Stimulated activated effector memory CD8-positive, alpha-beta T cell treated with anti-CD3 and anti-CD28 coated beads, Interleukin-12 subunit alpha, Interleukin-12 subunit beta, amount 100 ng/mL, for 72 hours (primary cell): ENCODE data around the gene UFD1.

ENCODE experiments used
- ATAC-seq: fragments of 150-1000 bp; cut with Tn5 transposase; 2 replicates; pipeline ENCODE4 v1.10.0; 2021
- DNase-seq, 2 donors: peaks; one replicate each; pipeline ENCODE4 v3.0.0; 2021 to 2022; ENCODE audit warnings: low spot score in 2 of 2
- H3K27ac Mint-ChIP-seq: one replicate; pipeline ENCODE4 v1.8.0; 2022; ENCODE audit warnings: mild to moderate bottlenecking, mixed read lengths
- H3K36me3 Mint-ChIP-seq: one replicate; pipeline ENCODE4 v1.8.0; 2022; ENCODE audit warnings: mild to moderate bottlenecking, mixed read lengths
- H3K4me1 Mint-ChIP-seq: one replicate; pipeline ENCODE4 v1.8.0; 2022; ENCODE audit warnings: mixed read lengths
- H3K4me3 Mint-ChIP-seq: one replicate; pipeline ENCODE4 v1.8.0; 2022; ENCODE audit warnings: mild to moderate bottlenecking, mixed read lengths
- H3K9me3 Mint-ChIP-seq: one replicate; pipeline ENCODE4 v1.8.0; 2022; ENCODE audit warnings: mixed read lengths

UFD1 gene

GRCh38 chr22:19419464-19420178 is 59.4 kb downstream of the UFD1 start:
- H3K9me3 Mint-ChIP-seq, result no peaks in the 10 kb centered on the region
- peaks cover 17% of the 10 kb centered on the region for H3K36me3 Mint-ChIP-seq
- peak overlapping the region; percentile 52 for H3K4me3 Mint-ChIP-seq
- DNase-seq, result peak in 1 of 2 donors; percentile 67
- peaks cover 72% of the 10 kb centered on the region for H3K4me1 Mint-ChIP-seq
- peak; percentile 99 for ATAC-seq
- H3K27ac Mint-ChIP-seq, result peak overlapping the region; percentile 90

GRCh38 chr22:19419086-19419463 is 59.9 kb downstream of the UFD1 start:
- Mint-ChIP-seq H3K27ac (peak overlapping the region; percentile 90), H3K36me3 (peaks cover 18% of the 10 kb centered on the region), H3K4me1 (peaks cover 74% of the 10 kb centered on the region), H3K9me3 (no peaks in the 10 kb centered on the region), H3K4me3 (peak overlapping the region; percentile 52)
- ATAC-seq, result peak; percentile 29
- no peak for DNase-seq

GRCh38 chr22:19412923-19413322 is 66.1 kb downstream of the UFD1 start:
- ATAC-seq (peak; percentile 46), DNase-seq (no peak)
- peak overlapping the region; percentile 75 for H3K27ac Mint-ChIP-seq
- H3K9me3 Mint-ChIP-seq, result no peaks in the 10 kb centered on the region
- peaks cover 44% of the 10 kb centered on the region for H3K36me3 Mint-ChIP-seq
- peaks cover 46% of the 10 kb centered on the region for H3K4me1 Mint-ChIP-seq
- H3K4me3 Mint-ChIP-seq, result no peak overlapping the region

- Mint-ChIP-seq H3K4me3 (no peak overlapping the region), H3K9me3 (no peaks in the 10 kb centered on the region), H3K27ac (peak overlapping the region; percentile 75), H3K36me3 (peaks cover 49% of the 10 kb centered on the region), H3K4me1 (peaks cover 43% of the 10 kb centered on the region)
- DNase-seq (no peak), ATAC-seq (no peak)
Observed at GRCh38 chr22:19412478-19412877, 66.5 kb downstream of the UFD1 start.

GRCh38 chr22:19411690-19412045 is 67.3 kb downstream of the UFD1 start:
- H3K9me3 Mint-ChIP-seq, result no peaks in the 10 kb centered on the region
- peaks cover 38% of the 10 kb centered on the region for H3K4me1 Mint-ChIP-seq
- H3K27ac Mint-ChIP-seq, result peak overlapping the region; percentile 72
- ATAC-seq (peak; percentile 70), DNase-seq (no peak)
- no peak overlapping the region for H3K4me3 Mint-ChIP-seq
- peaks cover 57% of the 10 kb centered on the region for H3K36me3 Mint-ChIP-seq

GRCh38 chr22:19410941-19411689 is 67.9 kb downstream of the UFD1 start:
- H3K36me3 Mint-ChIP-seq, result peaks cover 60% of the 10 kb centered on the region
- H3K27ac Mint-ChIP-seq, result peak overlapping the region; percentile 72
- no peak for DNase-seq
- H3K4me3 Mint-ChIP-seq, result no peak overlapping the region
- ATAC-seq, result no peak
- H3K4me1 Mint-ChIP-seq, result peaks cover 36% of the 10 kb centered on the region
- H3K9me3 Mint-ChIP-seq, result no peaks in the 10 kb centered on the region

GRCh38 chr22:19407649-19408606 is 71.1 kb downstream of the UFD1 start:
- peak overlapping the region; percentile 17 for H3K27ac Mint-ChIP-seq
- H3K4me3 Mint-ChIP-seq, result no peak overlapping the region
- H3K9me3 Mint-ChIP-seq, result no peaks in the 10 kb centered on the region
- H3K4me1 Mint-ChIP-seq, result peaks cover 20% of the 10 kb centered on the region
- peaks cover 74% of the 10 kb centered on the region for H3K36me3 Mint-ChIP-seq
- DNase-seq (no peak), ATAC-seq (no peak)

- no peaks in the 10 kb centered on the region for H3K9me3 Mint-ChIP-seq
- H3K27ac Mint-ChIP-seq, result peak overlapping the region; percentile 17
- DNase-seq (no peak), ATAC-seq (no peak)
- peaks cover 10% of the 10 kb centered on the region for H3K4me1 Mint-ChIP-seq
- no peak overlapping the region for H3K4me3 Mint-ChIP-seq
- H3K36me3 Mint-ChIP-seq, result peaks cover 84% of the 10 kb centered on the region
Observed at GRCh38 chr22:19406846-19407245, 72.1 kb downstream of the UFD1 start.

GRCh38 chr22:19406281-19406811 is 72.6 kb downstream of the UFD1 start:
- H3K27ac Mint-ChIP-seq, result no peak overlapping the region
- DNase-seq, result no peak
- H3K4me1 Mint-ChIP-seq, result peaks cover 5% of the 10 kb centered on the region
- ATAC-seq, result no peak
- peaks cover 88% of the 10 kb centered on the region for H3K36me3 Mint-ChIP-seq
- no peak overlapping the region for H3K4me3 Mint-ChIP-seq
- no peaks in the 10 kb centered on the region for H3K9me3 Mint-ChIP-seq

- Mint-ChIP-seq H3K4me1 (no peaks in the 10 kb centered on the region), H3K36me3 (peaks cover 91% of the 10 kb centered on the region), H3K4me3 (no peak overlapping the region), H3K27ac (no peak overlapping the region), H3K9me3 (no peaks in the 10 kb centered on the region)
- ATAC-seq (no peak), DNase-seq (no peak)
Observed at GRCh38 chr22:19405652-19406051, 73.3 kb downstream of the UFD1 start.

- peak overlapping the region; percentile 12 for H3K27ac Mint-ChIP-seq
Observed at GRCh38 chr22:19405133-19405532, 73.9 kb downstream of the UFD1 start.

GRCh38 chr22:19404676-19405075 is 74.3 kb downstream of the UFD1 start:
- Mint-ChIP-seq H3K4me1 (no peaks in the 10 kb centered on the region), H3K27ac (peak overlapping the region; percentile 12), H3K36me3 (peaks cover 91% of the 10 kb centered on the region), H3K9me3 (no peaks in the 10 kb centered on the region), H3K4me3 (no peak overlapping the region)
- ATAC-seq (no peak), DNase-seq (no peak)

More at GRCh38 chr22:19405133-19405532, 73.9 kb downstream of the UFD1 start:
- Mint-ChIP-seq H3K36me3 (peaks cover 92% of the 10 kb centered on the region), H3K9me3 (no peaks in the 10 kb centered on the region), H3K4me3 (no peak overlapping the region), H3K4me1 (no peaks in the 10 kb centered on the region)
- DNase-seq, result no peak
- no peak for ATAC-seq

GRCh38 chr22:19402642-19403191 is 76.3 kb downstream of the UFD1 start:
- H3K9me3 Mint-ChIP-seq, result no peaks in the 10 kb centered on the region
- DNase-seq (no peak), ATAC-seq (no peak)
- H3K4me1 Mint-ChIP-seq, result no peaks in the 10 kb centered on the region
- peaks cover 90% of the 10 kb centered on the region for H3K36me3 Mint-ChIP-seq
- no peak overlapping the region for H3K4me3 Mint-ChIP-seq
- no peak overlapping the region for H3K27ac Mint-ChIP-seq

GRCh38 chr22:19401483-19401882 is 77.5 kb downstream of the UFD1 start:
- H3K4me3 Mint-ChIP-seq, result no peak overlapping the region
- ATAC-seq, result no peak
- peaks cover 90% of the 10 kb centered on the region for H3K36me3 Mint-ChIP-seq
- DNase-seq, result no peak
- H3K4me1 Mint-ChIP-seq, result no peaks in the 10 kb centered on the region
- H3K9me3 Mint-ChIP-seq, result no peaks in the 10 kb centered on the region
- peak overlapping the region; percentile 24 for H3K27ac Mint-ChIP-seq

- Mint-ChIP-seq H3K4me3 (no peak overlapping the region), H3K36me3 (peaks cover 90% of the 10 kb centered on the region), H3K27ac (peak overlapping the region; percentile 24), H3K9me3 (no peaks in the 10 kb centered on the region), H3K4me1 (no peaks in the 10 kb centered on the region)
- no peak for ATAC-seq
- no peak for DNase-seq
Observed at GRCh38 chr22:19400881-19401280, 78.1 kb downstream of the UFD1 start.
